Endothelial cell of umbilical vein (primary cell): ENCODE results near the gene CDIPT. TPM values are rescaled to one million over a fixed set of nuclear protein-coding genes. Genes with fewer than 3 reads are reported as not detected.

Source experiments
- BruUV-seq: library from RNA; stranded (reverse); fragments of 400-500 nt; replicated peaks from 2 replicates; lab custom pipeline; 2021; lab: Mats Ljungman, UMichigan
- CTCF ChIA-PET: fragments of 300-600, 350-600 bp; sonication (Branson Sonifier 250); formaldehyde crosslinking; loops from one replicate; lab custom pipeline; 2021; ENCODE audit warnings: antibody characterized with exemption, inconsistent platforms; lab: Charles Lee
- POLR2A ChIA-PET: fragments of 300-600, 350-600 bp; sonication (Branson Sonifier 250); formaldehyde crosslinking; loops from one replicate; lab custom pipeline; 2021; ENCODE audit warnings: antibody characterized with exemption, inconsistent platforms; lab: Charles Lee
- DNase-seq: peaks from one replicate; pipeline ENCODE4 v3.0.0-alpha.2; 2011; ENCODE audit warnings: low read depth, low spot score
- FAIRE-seq: peaks from 2 replicates; lab custom pipeline; 2011; peaks lifted over from hg19 to GRCh38; lab: Jason Lieb, UNC
- H2AFZ ChIP-seq: 2 replicates; pipeline ENCODE4 v1.6.0; 2012; ENCODE audit warnings: low read depth, low read length, control low read depth, inconsistent platforms
- H3K27ac ChIP-seq: 2 replicates; pipeline ENCODE4 v1.5.1; 2011; ENCODE audit warnings: low read depth, mild to moderate bottlenecking, control low read depth, low read length, moderate library complexity; ENCODE audit not compliant: insufficient read depth
- H3K27me3 ChIP-seq, 2 experiments: 2 replicates each; pipeline versions ENCODE4 v1.6.0 to v1.6.1; 2011; ENCODE audit warnings: low read length in 2 of 2, mixed read lengths in 1 of 2; ENCODE audit not compliant: control insufficient read depth in 2 of 2, insufficient read depth in 2 of 2
- H3K36me3 ChIP-seq, 2 experiments: 2 replicates in 1 of 2; 3 replicates in 1 of 2; pipeline ENCODE4 v1.5.1; 2011; ENCODE audit warnings: low read length in 2 of 2, mild to moderate bottlenecking in 1 of 2, moderate library complexity in 1 of 2; ENCODE audit not compliant: control insufficient read depth in 2 of 2, insufficient read depth in 2 of 2; ENCODE audit errors: extremely low read depth in 1 of 2
- H3K4me1 ChIP-seq: 3 replicates; pipeline ENCODE4 v1.5.1; 2011; ENCODE audit warnings: mild to moderate bottlenecking, low read length; ENCODE audit not compliant: control insufficient read depth, insufficient read depth; ENCODE audit errors: extremely low read depth
- H3K4me2 ChIP-seq: 2 replicates; pipeline ENCODE4 v1.6.1; 2011; ENCODE audit warnings: low read length, control low read depth, mixed read lengths; ENCODE audit not compliant: insufficient read depth
- H3K4me3 ChIP-seq, 3 experiments: fragments of 200-600 bp in 1 of 3; sonication (generic), shearing (Covaris generic) in 1 of 3; replicated peaks in 1 of 3; 2 replicates each; pipeline ENCODE4 v1.5.1; 2011 to 2016; ENCODE audit warnings: control low read depth in 3 of 3, low read length in 3 of 3, mild to moderate bottlenecking in 2 of 3, inconsistent platforms in 1 of 3, low read depth in 1 of 3, moderate library complexity in 1 of 3; ENCODE audit not compliant: insufficient read depth in 1 of 3
- H3K79me2 ChIP-seq: 2 replicates; pipeline ENCODE4 v1.6.0; 2012; ENCODE audit warnings: low read length, inconsistent platforms; ENCODE audit not compliant: control insufficient read depth, insufficient read depth
- H3K9ac ChIP-seq: replicated peaks from 2 replicates; pipeline ENCODE3; 2011; ENCODE audit warnings: low read length, control low read depth; ENCODE audit not compliant: insufficient read depth; ENCODE audit errors: extremely low read depth
- H3K9me1 ChIP-seq: replicated peaks from 3 replicates; pipeline ENCODE4 v1.6.0; 2011; ENCODE audit warnings: mild to moderate bottlenecking, low read length; ENCODE audit not compliant: control insufficient read depth, insufficient read depth; ENCODE audit errors: extremely low read depth
- H3K9me3 ChIP-seq: replicated peaks from 2 replicates; pipeline ENCODE4 v1.5.1; 2012; ENCODE audit warnings: low read length, inconsistent platforms; ENCODE audit not compliant: control insufficient read depth, insufficient read depth
- H4K20me1 ChIP-seq: replicated peaks from 2 replicates; pipeline ENCODE3; 2011; ENCODE audit warnings: mild to moderate bottlenecking, low read length; ENCODE audit not compliant: control insufficient read depth, insufficient read depth; ENCODE audit errors: extremely low read depth
- EZH2 ChIP-seq: IDR thresholded peaks from 2 replicates; pipeline ENCODE4 v1.6.1; 2012; ENCODE audit warnings: borderline replicate concordance, low read depth, mild to moderate bottlenecking, moderate library complexity, low read length, inconsistent platforms; ENCODE audit not compliant: severe bottlenecking
- FOS ChIP-seq: IDR thresholded peaks from 2 replicates; pipeline ENCODE4 v1.6.1; 2011; ENCODE audit warnings: mild to moderate bottlenecking, low read length, moderate library complexity, borderline replicate concordance; ENCODE audit not compliant: insufficient read depth
- GATA2 ChIP-seq: IDR thresholded peaks from 2 replicates; pipeline ENCODE4 v1.7.0; 2011; ENCODE audit warnings: low read depth, mild to moderate bottlenecking, moderate library complexity, mixed read lengths, low read length; ENCODE audit not compliant: insufficient read length, insufficient read depth
- JUN ChIP-seq: IDR thresholded peaks from 2 replicates; pipeline ENCODE4 v1.6.1; 2011; ENCODE audit warnings: borderline replicate concordance, low read depth; ENCODE audit not compliant: insufficient read length, insufficient read depth
- MYC ChIP-seq: IDR thresholded peaks from one replicate; pipeline ENCODE4 v1.6.1; 2011; ENCODE audit warnings: mild to moderate bottlenecking, low read depth, low read length
- POLR2A ChIP-seq: IDR thresholded peaks from 2 replicates; pipeline ENCODE4 v1.6.1; 2012; ENCODE audit warnings: low read depth, mild to moderate bottlenecking, control low read depth, low read length
- POLR2AphosphoS5 ChIP-seq: IDR thresholded peaks from 2 replicates; pipeline ENCODE4 v1.6.1; 2012; ENCODE audit warnings: low read depth, mild to moderate bottlenecking, control low read depth, low read length, moderate library complexity; ENCODE audit not compliant: insufficient read depth
- dilution Hi-C: fragments of 300-500 bp; cut with MboI; formaldehyde crosslinking; loops from one replicate; pipeline ENCODE4 v1.15.0; 2019; ENCODE audit warnings: low sequenced_read_pairs; ENCODE audit not compliant: extremely low pct_ligation_motif_present
- intact Hi-C: fragments of 100-400 bp; cut with micrococcal nuclease; formaldehyde crosslinking; loops from one replicate; pipeline ENCODE4 v1.10.0; 2022
- polyA plus RNA-seq, 4 experiments: library from polyadenylated mRNA; depleted of rRNA in 3 of 4; stranded (reverse) in 3 of 4; unstranded in 1 of 4; fragments of >200 nt; gene quantifications; 2 replicates each; pipeline versions ENCODE4 v1.2.1 to v1.2.3, GENCODE V29; 2011 to 2012; ENCODE audit warnings: missing spikeins in 1 of 4
- total RNA-seq: library from RNA; stranded (reverse); gene quantifications from 2 replicates; pipeline ENCODE4 v1.2.3, GENCODE V29; 2021
- TF ChIP-seq, protein P1 (sequence below): IDR thresholded peaks from 2 replicates; pipeline ENCODE4 v1.6.1; 2011; ENCODE audit not compliant: insufficient read depth, insufficient read length
- TF ChIP-seq, protein P2 (sequence below), 2 donors: IDR thresholded peaks; 1 replicate in 1 of 2; 2 replicates in 1 of 2; pipeline ENCODE4 v1.5.1; 2011; ENCODE audit warnings: low read length in 2 of 2, mild to moderate bottlenecking in 2 of 2, moderate library complexity in 2 of 2, control low read depth in 1 of 2, inconsistent platforms in 1 of 2, low read depth in 1 of 2; ENCODE audit not compliant: insufficient read depth in 1 of 2; ENCODE audit errors: extremely low read depth in 1 of 2

CDIPT gene
- total and polyA plus RNA-seq, 2 donors (not counting 3 experiments of a cell fraction or from before 2014, with no cell fraction given): 68.7 to 161 TPM

DNA sequence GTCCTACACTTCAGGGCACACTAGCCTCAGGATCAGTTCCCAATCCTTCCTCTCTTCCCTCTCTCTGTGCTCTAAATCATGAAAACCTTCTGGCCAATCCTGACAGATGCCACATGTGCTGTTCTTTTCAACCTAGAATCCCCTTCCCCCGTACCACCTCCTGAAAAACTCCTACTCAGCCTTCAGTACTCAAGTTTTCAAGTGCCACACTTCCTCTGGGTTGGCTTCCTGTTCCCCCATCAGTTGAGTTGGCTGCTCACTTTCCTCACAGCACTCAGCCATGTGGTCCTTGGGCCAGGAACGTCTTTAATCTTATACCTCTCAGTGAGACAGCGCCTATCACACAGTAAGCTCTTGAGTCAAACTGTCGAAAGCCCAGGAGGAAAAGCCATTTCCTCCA is 40.6 kb upstream of the CDIPT start:
- Histone ChIP-seq H3K9ac (no peak overlapping the region), H4K20me1 (no peaks in the 10 kb centered on the region), H3K4me3 (no peak overlapping the region), H3K9me1 (no peaks in the 10 kb centered on the region), H3K9me3 (no peaks in the 10 kb centered on the region), H3K36me3 (no peaks in the 10 kb centered on the region), H3K27ac (no peak overlapping the region), H2AFZ (no peak overlapping the region), H3K27me3 (peaks cover under 1% of the 10 kb centered on the region in 2 experiments), H3K79me2 (no peaks in the 10 kb centered on the region), H3K4me1 (peaks cover 5% of the 10 kb centered on the region), H3K4me2 (no peak overlapping the region)
- no peak for FAIRE-seq
- dilution Hi-C loops: no loop called here
- intact Hi-C loops: loop anchor here (10.0 kb wide), 1 partner anchor 79 kb away; the partner anchor contains the start of gene MVP
- ChIA-PET CTCF (no interaction called here), POLR2A (interaction anchor here (0.7 kb wide), 1 partner anchor 97 kb away, joined by 4 read pairs; the partner anchor contains the start of gene MAZ)
- no TSS peak for BruUV-seq
- TF ChIP-seq POLR2AphosphoS5 (no peak), EZH2 (no peak), MYC (no peak), POLR2A (no peak), GATA2 (no peak)
- TF ChIP-seq, protein P1, sequence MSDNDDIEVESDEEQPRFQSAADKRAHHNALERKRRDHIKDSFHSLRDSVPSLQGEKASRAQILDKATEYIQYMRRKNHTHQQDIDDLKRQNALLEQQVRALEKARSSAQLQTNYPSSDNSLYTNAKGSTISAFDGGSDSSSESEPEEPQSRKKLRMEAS: no peak
- no peak for DNase-seq

DNA sequence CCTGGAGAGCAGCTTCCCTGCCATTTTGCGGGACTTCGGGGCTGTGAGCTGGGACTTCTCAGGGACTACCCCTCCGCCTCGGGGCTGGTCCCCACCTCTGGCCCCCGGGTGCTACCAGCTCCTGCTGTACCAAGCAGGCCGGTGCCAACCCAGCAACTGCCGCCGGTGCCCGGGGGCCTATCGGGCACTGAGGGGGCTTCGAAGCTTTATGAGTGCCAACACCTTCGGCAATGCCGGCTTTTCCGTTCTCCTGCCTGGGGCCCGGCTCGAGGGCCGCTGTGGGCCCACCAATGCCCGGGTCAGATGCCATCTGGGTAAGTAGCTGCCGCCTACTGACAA is 38.5 kb upstream of the CDIPT start:
- Histone ChIP-seq H3K4me3 (no peak overlapping the region), H3K36me3 (no peaks in the 10 kb centered on the region), H4K20me1 (no peaks in the 10 kb centered on the region), H3K4me2 (no peak overlapping the region), H3K27ac (no peak overlapping the region), H3K4me1 (peaks cover 5% of the 10 kb centered on the region), H2AFZ (no peak overlapping the region), H3K9me1 (no peaks in the 10 kb centered on the region), H3K27me3 (peaks cover 5 to 8% of the 10 kb centered on the region in 2 experiments), H3K9ac (no peak overlapping the region), H3K9me3 (no peaks in the 10 kb centered on the region), H3K79me2 (no peaks in the 10 kb centered on the region)
- no TSS peak for BruUV-seq
- no peak for TF ChIP-seq GATA2
- TF ChIP-seq, protein P1: no peak
- TF ChIP-seq, protein P2, sequence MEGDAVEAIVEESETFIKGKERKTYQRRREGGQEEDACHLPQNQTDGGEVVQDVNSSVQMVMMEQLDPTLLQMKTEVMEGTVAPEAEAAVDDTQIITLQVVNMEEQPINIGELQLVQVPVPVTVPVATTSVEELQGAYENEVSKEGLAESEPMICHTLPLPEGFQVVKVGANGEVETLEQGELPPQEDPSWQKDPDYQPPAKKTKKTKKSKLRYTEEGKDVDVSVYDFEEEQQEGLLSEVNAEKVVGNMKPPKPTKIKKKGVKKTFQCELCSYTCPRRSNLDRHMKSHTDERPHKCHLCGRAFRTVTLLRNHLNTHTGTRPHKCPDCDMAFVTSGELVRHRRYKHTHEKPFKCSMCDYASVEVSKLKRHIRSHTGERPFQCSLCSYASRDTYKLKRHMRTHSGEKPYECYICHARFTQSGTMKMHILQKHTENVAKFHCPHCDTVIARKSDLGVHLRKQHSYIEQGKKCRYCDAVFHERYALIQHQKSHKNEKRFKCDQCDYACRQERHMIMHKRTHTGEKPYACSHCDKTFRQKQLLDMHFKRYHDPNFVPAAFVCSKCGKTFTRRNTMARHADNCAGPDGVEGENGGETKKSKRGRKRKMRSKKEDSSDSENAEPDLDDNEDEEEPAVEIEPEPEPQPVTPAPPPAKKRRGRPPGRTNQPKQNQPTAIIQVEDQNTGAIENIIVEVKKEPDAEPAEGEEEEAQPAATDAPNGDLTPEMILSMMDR (IDR thresholded peaks at IDR 0.05; ENCODE audit: extremely low read depth in 1 of 2, insufficient read depth in 1 of 2, low read depth in 1 of 2, low read length in 2 of 2): no peak
- TF ChIP-seq JUN: no peak
- TF ChIP-seq POLR2AphosphoS5: no peak
- no peak for TF ChIP-seq MYC
- TF ChIP-seq FOS: no peak
- no peak for TF ChIP-seq EZH2
- no peak for TF ChIP-seq POLR2A
- DNase-seq: no peak
- intact Hi-C loops: loop anchor here (10.0 kb wide), 1 partner anchor 77 kb away; the partner anchor contains the start of gene MVP
- no peak for FAIRE-seq
- dilution Hi-C loops: no loop called here
- CTCF ChIA-PET: interaction anchor here (1.0 to 1.5 kb wide), 4 partner anchors 8 to 104 kb away, joined by 3 to 5 read pairs (median 4); partner anchors contain the start of gene CDIPT
- POLR2A ChIA-PET: no interaction called here
